Measurements from ENCODE around the gene CPTP. TPM values are rescaled to one million over a fixed set of nuclear protein-coding genes. Genes with fewer than 3 reads are reported as not detected.

CPTP gene
- total RNA-seq, 1 experiment from 2014 or later, result 14.0 TPM

GRCh38 chr1:1296070-1297061 lies 28.2 kb upstream of the CPTP start:
- no peaks in the 10 kb centered on the region for H3K9me3 Mint-ChIP-seq
- Histone ChIP-seq H2AFZ (ENCODE audit: low read length) (no peak overlapping the region), H3K79me2 (ENCODE audit: insufficient read depth, low read length) (no peaks in the 10 kb centered on the region), H3K9me3 (ENCODE audit: control insufficient read depth, low read depth, low read length) (no peaks in the 10 kb centered on the region), H3K23ac (ENCODE audit: insufficient read length, low read depth, low read length) (no peak overlapping the region), H3K4me1 (ENCODE audit: insufficient read depth, low read length) (no peaks in the 10 kb centered on the region), H3K4me2 (ENCODE audit: insufficient read depth, insufficient read length, low read length) (no peak overlapping the region), H2BK12ac (ENCODE audit: insufficient read length, low read depth, low read length) (no peak overlapping the region), H3K27me3 (ENCODE audit: insufficient read depth, low read length) (no peaks in the 10 kb centered on the region), H3K4ac (ENCODE audit: low read depth, low read length) (no peak overlapping the region), H4K8ac (replicated peaks; ENCODE audit: insufficient read length, low read depth, low read length) (no peak overlapping the region), H3K9ac (ENCODE audit: extremely low read depth, insufficient read length, low read length) (no peak overlapping the region), H3K56ac (ENCODE audit: insufficient read length, low read depth, low read length) (no peak overlapping the region), H2AK5ac (ENCODE audit: insufficient read length, low read length) (no peak overlapping the region), H3T11ph (ENCODE audit: low read length) (no peak overlapping the region), H2BK20ac (ENCODE audit: low read depth, low read length, poor library complexity, severe bottlenecking) (no peak overlapping the region), H4K91ac (ENCODE audit: insufficient read length, low read depth, low read length) (no peak overlapping the region), H4K5ac (ENCODE audit: insufficient read length, low read depth, low read length) (no peak overlapping the region), H3K79me1 (ENCODE audit: insufficient read depth, low read depth, low read length, poor library complexity, severe bottlenecking) (no peaks in the 10 kb centered on the region), H3K18ac (ENCODE audit: insufficient read length, low read depth, low read length) (no peak overlapping the region), H3K27ac (ENCODE audit: insufficient read length, low read depth, low read length) (no peak overlapping the region), H2BK120ac (ENCODE audit: low read depth, low read length, poor library complexity, severe bottlenecking) (no peak overlapping the region), H4K20me1 (ENCODE audit: control insufficient read depth, insufficient read depth, insufficient read length) (no peaks in the 10 kb centered on the region), H3K14ac (ENCODE audit: insufficient read depth, low read length) (no peak overlapping the region), H2BK15ac (ENCODE audit: low read depth, low read length) (no peak overlapping the region), H2BK5ac (ENCODE audit: insufficient read length, low read length) (no peak overlapping the region), H3K23me2 (ENCODE audit: insufficient read length, low read depth, low read length, poor library complexity, severe bottlenecking) (peaks cover 4% of the 10 kb centered on the region)
- H3K36me3 Mint-ChIP-seq (ENCODE audit: insufficient read depth in 1 of 3, low read depth in 3 of 3), result no peaks in the 10 kb centered on the region; a peak in 1 of 7 replicates
- no CpG with 5 or more reads among the region's 62 CpGs for WGBS (ENCODE audit: extremely low coverage, insufficient read length, low lambda C conversion rate)
- TF ChIP-seq, protein P1, sequence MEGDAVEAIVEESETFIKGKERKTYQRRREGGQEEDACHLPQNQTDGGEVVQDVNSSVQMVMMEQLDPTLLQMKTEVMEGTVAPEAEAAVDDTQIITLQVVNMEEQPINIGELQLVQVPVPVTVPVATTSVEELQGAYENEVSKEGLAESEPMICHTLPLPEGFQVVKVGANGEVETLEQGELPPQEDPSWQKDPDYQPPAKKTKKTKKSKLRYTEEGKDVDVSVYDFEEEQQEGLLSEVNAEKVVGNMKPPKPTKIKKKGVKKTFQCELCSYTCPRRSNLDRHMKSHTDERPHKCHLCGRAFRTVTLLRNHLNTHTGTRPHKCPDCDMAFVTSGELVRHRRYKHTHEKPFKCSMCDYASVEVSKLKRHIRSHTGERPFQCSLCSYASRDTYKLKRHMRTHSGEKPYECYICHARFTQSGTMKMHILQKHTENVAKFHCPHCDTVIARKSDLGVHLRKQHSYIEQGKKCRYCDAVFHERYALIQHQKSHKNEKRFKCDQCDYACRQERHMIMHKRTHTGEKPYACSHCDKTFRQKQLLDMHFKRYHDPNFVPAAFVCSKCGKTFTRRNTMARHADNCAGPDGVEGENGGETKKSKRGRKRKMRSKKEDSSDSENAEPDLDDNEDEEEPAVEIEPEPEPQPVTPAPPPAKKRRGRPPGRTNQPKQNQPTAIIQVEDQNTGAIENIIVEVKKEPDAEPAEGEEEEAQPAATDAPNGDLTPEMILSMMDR (conservative IDR thresholded peaks at IDR 0.05), result no peak
- DNase-seq, result no peak
- no peak overlapping the region for H3K27ac Mint-ChIP-seq
- peaks cover 0 to 7% of the 10 kb centered on the region in 2 experiments; a peak in 2 of 4 replicates for H3K4me1 Mint-ChIP-seq
- no peak overlapping the region for H3K4me3 Mint-ChIP-seq
- no peaks in the 10 kb centered on the region; the same call in 1 of the 2 replicates for H3K27me3 Mint-ChIP-seq (ENCODE audit: low read depth)
